NCI-H2081 treated with DMSO at 0.1 percent for 48 hours (cell line): ENCODE results near the gene CACNG3.

Experiments used
- DNase-seq: peaks from one replicate; lab custom pipeline; 2025; lab: John Stamatoyannopoulos, UW

Gene CACNG3

GRCh38 chr16:24396350-24397271 is 140.5 kb downstream of the CACNG3 start:
- no peak for DNase-seq

- no peak for DNase-seq
These were observed 152.9 kb downstream of the CACNG3 start for GRCh38 chr16:24409045-24409444.
